Measurements from ENCODE around the gene JARID2. TPM values are rescaled to one million over a fixed set of nuclear protein-coding genes. Genes with fewer than 3 reads are reported as not detected.

Gene JARID2
- total and polyA plus RNA-seq, 9 of the 15 experiments (the other 6 are each of a cell fraction or from before 2014, with no cell fraction given): 5.0 to 29.0 (median 15.6) TPM

DNA sequence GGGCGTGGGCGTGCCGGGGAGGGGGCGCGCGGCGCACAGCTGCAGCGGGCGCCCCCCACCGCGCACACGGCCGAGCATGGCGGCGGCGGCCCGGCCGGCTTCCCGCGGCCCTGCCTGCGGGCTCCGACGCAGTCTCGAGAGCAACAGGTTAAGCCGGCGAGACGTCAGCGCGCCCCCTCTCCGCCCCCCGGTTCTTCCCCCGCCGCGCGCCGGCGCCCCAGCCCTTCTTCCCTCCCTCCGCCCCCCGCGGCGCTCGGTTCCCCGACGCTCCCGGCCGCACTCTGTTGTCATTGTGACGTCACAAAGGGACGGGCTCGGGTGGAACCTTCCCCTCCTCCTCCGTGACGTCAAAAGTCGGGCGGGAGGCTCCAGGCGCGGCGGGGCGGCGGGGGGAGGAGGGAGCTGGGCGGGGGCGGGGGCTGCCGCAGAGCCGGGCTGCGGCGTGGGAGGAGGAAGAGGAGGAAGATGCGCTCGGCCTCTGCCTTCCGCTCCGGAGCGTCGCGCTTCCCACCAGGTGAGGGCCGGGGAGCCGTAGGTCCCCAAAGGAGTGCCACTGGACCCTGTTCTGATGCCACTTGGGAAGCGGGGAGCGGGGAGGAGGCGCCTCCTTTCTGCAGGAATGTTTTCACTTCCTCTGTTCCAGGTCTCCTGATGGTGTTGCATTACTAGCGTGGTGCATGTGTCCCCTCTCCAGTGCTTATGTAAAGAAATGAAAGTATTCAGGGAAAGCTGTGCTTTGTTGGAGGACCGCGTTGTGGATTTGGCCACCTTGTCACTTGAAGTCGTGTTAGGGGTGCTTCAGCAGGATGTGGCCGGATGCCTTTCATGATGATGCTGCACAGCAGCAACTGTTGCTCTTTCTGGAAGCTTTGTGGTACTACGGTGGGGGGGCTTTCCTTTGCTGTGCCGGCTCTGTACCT, 2.8 kb downstream of the JARID2 start (continued):
- TF ChIP-seq ZNF695 (CRISPR knock-in tag; IDR thresholded peaks at IDR 0.05) (no peak), FOXK2 (conservative IDR thresholded peaks at IDR 0.05 in 1 of 2, IDR thresholded peaks at IDR 0.05 in 1 of 2; ENCODE audit: low read depth in 2 of 2) (peak; percentile 12 to 38; a peak in 3 of 4 replicates), ZNF134 (CRISPR knock-in tag; conservative IDR thresholded peaks at IDR 0.05) (no peak), SMAD1 (IDR thresholded peaks at IDR 0.05; ENCODE audit: low read depth, low read length, partially characterized antibody) (peak; percentile 52), TOE1 (IDR thresholded peaks at IDR 0.05; ENCODE audit: borderline replicate concordance) (no peak), TOE1 (CRISPR knock-in tag; IDR thresholded peaks at IDR 0.05; ENCODE audit: borderline replicate concordance, low read depth) (no peak), ZNF699 (CRISPR knock-in tag; IDR thresholded peaks at IDR 0.05; ENCODE audit: insufficient replicate concordance) (no peak), MYNN (IDR thresholded peaks at IDR 0.05) (no peak), MYNN (CRISPR knock-in tag; IDR thresholded peaks at IDR 0.05) (no peak), PHB2 (IDR thresholded peaks at IDR 0.05; ENCODE audit: low read depth) (no peak), ZFP91 (CRISPR knock-in tag; IDR thresholded peaks at IDR 0.05) (no peak), ZBTB2 (IDR thresholded peaks at IDR 0.05) (no peak), E2F5 (CRISPR knock-in tag; IDR thresholded peaks at IDR 0.05) (no peak), STAG1 (CRISPR knock-in tag; IDR thresholded peaks at IDR 0.05; ENCODE audit: borderline replicate concordance) (no peak), THRAP3 (IDR thresholded peaks at IDR 0.05; ENCODE audit: borderline replicate concordance) (no peak), ZNF263 (CRISPR knock-in tag; IDR thresholded peaks at IDR 0.05; ENCODE audit: borderline replicate concordance) (peak; percentile 98), SLC30A9 (CRISPR knock-in tag; IDR thresholded peaks at IDR 0.05) (no peak), ZNF707 (CRISPR knock-in tag; conservative IDR thresholded peaks at IDR 0.05) (no peak), ZNF41 (CRISPR knock-in tag; conservative IDR thresholded peaks at IDR 0.05) (no peak), RB1 (IDR thresholded peaks at IDR 0.05; ENCODE audit: low read depth) (peak; percentile 81), ZNF449 (CRISPR knock-in tag; IDR thresholded peaks at IDR 0.05) (no peak), RUNX1 (IDR thresholded peaks at IDR 0.05; ENCODE audit: low read depth) (peak; percentile 58)
- TF ChIP-seq, protein P1, sequence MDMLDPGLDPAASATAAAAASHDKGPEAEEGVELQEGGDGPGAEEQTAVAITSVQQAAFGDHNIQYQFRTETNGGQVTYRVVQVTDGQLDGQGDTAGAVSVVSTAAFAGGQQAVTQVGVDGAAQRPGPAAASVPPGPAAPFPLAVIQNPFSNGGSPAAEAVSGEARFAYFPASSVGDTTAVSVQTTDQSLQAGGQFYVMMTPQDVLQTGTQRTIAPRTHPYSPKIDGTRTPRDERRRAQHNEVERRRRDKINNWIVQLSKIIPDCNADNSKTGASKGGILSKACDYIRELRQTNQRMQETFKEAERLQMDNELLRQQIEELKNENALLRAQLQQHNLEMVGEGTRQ (CRISPR knock-in tag; IDR thresholded peaks at IDR 0.05): no peak

Data from K562 (cell line).